Vagina (tissue), 2 donors: ENCODE data around the gene HOXC5. TPM values are rescaled to one million over a fixed set of nuclear protein-coding genes. Genes with fewer than 3 reads are reported as not detected.
"Not testable (repeated sequence)": the region's sequence is repeated elsewhere in the genome, so short reads cannot be mapped to it uniquely, and the experiment has no call there.

ENCODE experiments used
- DNase-seq, 2 donors: peaks; one replicate each; pipeline ENCODE4 v3.0.0-alpha.2; 2017; ENCODE audit errors: extremely low spot score in 2 of 2
- H3K27ac ChIP-seq: fragments of 200-600 bp; sonication (generic); one replicate; pipeline ENCODE4 v1.5.1; 2019
- H3K27me3 ChIP-seq: fragments of 200-600 bp; sonication (generic); one replicate; pipeline ENCODE4 v1.5.1; 2019
- H3K36me3 ChIP-seq, 2 donors: fragments of 200-600 bp; sonication (generic); one replicate each; pipeline ENCODE4 v1.5.1; 2017 to 2019
- H3K4me1 ChIP-seq: fragments of 200-600 bp; sonication (generic); one replicate; pipeline ENCODE4 v1.5.1; 2019
- H3K4me3 ChIP-seq, 2 donors: fragments of 200-600 bp; sonication (generic); 1 replicate in 1 of 2; 2 replicates in 1 of 2; pipeline ENCODE4 v1.5.1; 2016 to 2019
- H3K9me3 ChIP-seq: fragments of 200-600 bp; sonication (generic); one replicate; pipeline ENCODE4 v1.5.1; 2019
- CTCF ChIP-seq, 3 experiments: fragments of 450-650 bp in 2 of 3; fragments of 200-600 bp in 1 of 3; sonication (generic) in 1 of 3; IDR thresholded peaks; one replicate each; pipeline ENCODE4 v1.5.1; 2017 to 2019; ENCODE audit warnings: antibody characterized with exemption in 3 of 3, mild to moderate bottlenecking in 2 of 3, moderate library complexity in 2 of 3
- POLR2A ChIP-seq, 2 donors: fragments of 450-650 bp; IDR thresholded peaks; one replicate each; pipeline ENCODE4 v1.6.1; 2017; ENCODE audit warnings: antibody characterized with exemption in 2 of 2, mild to moderate bottlenecking in 2 of 2, moderate library complexity in 2 of 2
- POLR2AphosphoS5 ChIP-seq, 2 donors: sonication (generic); formaldehyde crosslinking; IDR thresholded peaks; one replicate each; pipeline ENCODE4 v1.9.0; 2017; ENCODE audit warnings: antibody characterized with exemption in 2 of 2, mild to moderate bottlenecking in 2 of 2, low read depth in 1 of 2; ENCODE audit not compliant: insufficient read depth in 1 of 2
- intact Hi-C: fragments of 100-400 bp; cut with DNase I; formaldehyde crosslinking; loops from one replicate; pipeline ENCODE4 v1.15.1; 2023
- total RNA-seq: library from RNA; depleted of rRNA; stranded (reverse); fragments of >200 nt; gene quantifications from one replicate; pipeline ENCODE4 v1.2.3, GENCODE V29; 2016

Gene HOXC5
- total RNA-seq, 1 donor from 2014 or later = not detected

GRCh38 chr12:54039417-54040147 lies 6.7 kb downstream of the HOXC5 start:
- Histone ChIP-seq H3K27ac (no peak overlapping the region), H3K36me3 (no peaks in the 10 kb centered on the region), H3K27me3 (no peaks in the 10 kb centered on the region), H3K4me3 (no peak overlapping the region), H3K4me1 (peaks cover 2% of the 10 kb centered on the region), H3K9me3 (no peaks in the 10 kb centered on the region)
- no peak for DNase-seq
- intact Hi-C loops = no loop called here
- TF ChIP-seq POLR2A (IDR thresholded peaks at IDR 0.05) = no peak
- TF ChIP-seq CTCF (IDR thresholded peaks at IDR 0.05) = no peak
- no peak for TF ChIP-seq POLR2AphosphoS5 (IDR thresholded peaks at IDR 0.05; ENCODE audit: insufficient read depth in 1 of 2, low read depth in 1 of 2)

GRCh38 chr12:54040148-54040494 lies 7.3 kb downstream of the HOXC5 start:
- no peak overlapping the region for H3K27ac ChIP-seq
- no peaks in the 10 kb centered on the region for H3K27me3 ChIP-seq
- no peak for DNase-seq
- intact Hi-C loops = no loop called here
- H3K4me3 ChIP-seq = no peak overlapping the region
- no peaks in the 10 kb centered on the region for H3K4me1 ChIP-seq
- no peak for TF ChIP-seq POLR2AphosphoS5 (IDR thresholded peaks at IDR 0.05; ENCODE audit: insufficient read depth in 1 of 2, low read depth in 1 of 2)
- H3K36me3 ChIP-seq = no peaks in the 10 kb centered on the region
- no peaks in the 10 kb centered on the region for H3K9me3 ChIP-seq

- no peak for DNase-seq
- H3K27ac ChIP-seq = no peak overlapping the region
- H3K9me3 ChIP-seq = no peaks in the 10 kb centered on the region
- H3K4me1 ChIP-seq = no peaks in the 10 kb centered on the region
- H3K36me3 ChIP-seq = no peaks in the 10 kb centered on the region
- intact Hi-C loops = no loop called here
- no peak for TF ChIP-seq POLR2AphosphoS5 (IDR thresholded peaks at IDR 0.05; ENCODE audit: insufficient read depth in 1 of 2, low read depth in 1 of 2)
- TF ChIP-seq POLR2A (IDR thresholded peaks at IDR 0.05) = no peak
- TF ChIP-seq CTCF (IDR thresholded peaks at IDR 0.05) = no peak
- no peaks in the 10 kb centered on the region for H3K27me3 ChIP-seq
- H3K4me3 ChIP-seq = no peak overlapping the region
These were observed 7.8 kb downstream of the HOXC5 start for GRCh38 chr12:54040648-54041047.

GRCh38 chr12:54041097-54041690 lies 8.3 kb downstream of the HOXC5 start:
- Histone ChIP-seq H3K4me3 (no peak overlapping the region), H3K27ac (no peak overlapping the region), H3K36me3 (no peaks in the 10 kb centered on the region), H3K9me3 (no peaks in the 10 kb centered on the region), H3K27me3 (no peaks in the 10 kb centered on the region), H3K4me1 (no peaks in the 10 kb centered on the region)
- intact Hi-C loops = no loop called here
- no peak for DNase-seq
- TF ChIP-seq POLR2AphosphoS5 (IDR thresholded peaks at IDR 0.05; ENCODE audit: insufficient read depth in 1 of 2, low read depth in 1 of 2) (no peak), POLR2A (IDR thresholded peaks at IDR 0.05) (no peak), CTCF (IDR thresholded peaks at IDR 0.05) (no peak)

GRCh38 chr12:54042033-54042432 lies 9.2 kb downstream of the HOXC5 start:
- H3K4me3 ChIP-seq, H3K36me3 ChIP-seq, intact Hi-C loops, H3K27ac ChIP-seq, H3K9me3 ChIP-seq, H3K27me3 ChIP-seq, DNase-seq, H3K4me1 ChIP-seq: not testable (repeated sequence)
